Tibial artery (tissue), 4 donors: ENCODE results near the gene CCDC78.

Experiments
- DNase-seq, 2 donors: peaks; one replicate each; pipeline ENCODE4 v3.0.0-alpha.2; 2019
- H3K27ac ChIP-seq, 2 donors: fragments of 200-600 bp; sonication (generic) in 1 of 2; 1 replicate in 1 of 2; 2 replicates in 1 of 2; pipeline ENCODE4 v1.5.1; 2018 to 2019; ENCODE audit warnings: mild to moderate bottlenecking in 1 of 2
- H3K27me3 ChIP-seq, 2 donors: fragments of 200-600 bp; sonication (generic) in 1 of 2; one replicate each; pipeline versions ENCODE4 v1.5.1 to v1.6.0; 2016 to 2019
- H3K36me3 ChIP-seq, 3 donors: fragments of 200-600 bp; sonication (generic) in 2 of 3; one replicate each; pipeline ENCODE4 v1.5.1; 2016 to 2019; ENCODE audit warnings: mild to moderate bottlenecking in 2 of 3
- H3K4me1 ChIP-seq, 4 donors: fragments of 200-600 bp; sonication (generic) in 2 of 4; 1 replicate in 3 of 4; 2 replicates in 1 of 4; pipeline ENCODE4 v1.5.1; 2016 to 2019
- H3K4me3 ChIP-seq, 2 donors: fragments of 200-600 bp; sonication (generic) in 1 of 2; 1 replicate in 1 of 2; 2 replicates in 1 of 2; pipeline ENCODE4 v1.5.1; 2018 to 2019; ENCODE audit warnings: mild to moderate bottlenecking in 2 of 2
- H3K9me3 ChIP-seq, 3 donors: fragments of 200-600 bp; sonication (generic) in 1 of 3; one replicate each; pipeline ENCODE4 v1.5.1; 2016 to 2019
- intact Hi-C: fragments of 100-400 bp; cut with DNase I; formaldehyde crosslinking; loops from one replicate; pipeline ENCODE4 v1.15.0; 2023; ENCODE audit warnings: low total_unique reads
- TF ChIP-seq, protein P1 (sequence below), 2 experiments: fragments of 200-600 bp in 1 of 2; fragments of 450-650 bp in 1 of 2; IDR thresholded peaks; one replicate each; pipeline ENCODE4 v1.5.1; 2017 to 2019; ENCODE audit warnings: antibody characterized with exemption in 2 of 2, mild to moderate bottlenecking in 1 of 2, moderate library complexity in 1 of 2

CCDC78 gene

DNA sequence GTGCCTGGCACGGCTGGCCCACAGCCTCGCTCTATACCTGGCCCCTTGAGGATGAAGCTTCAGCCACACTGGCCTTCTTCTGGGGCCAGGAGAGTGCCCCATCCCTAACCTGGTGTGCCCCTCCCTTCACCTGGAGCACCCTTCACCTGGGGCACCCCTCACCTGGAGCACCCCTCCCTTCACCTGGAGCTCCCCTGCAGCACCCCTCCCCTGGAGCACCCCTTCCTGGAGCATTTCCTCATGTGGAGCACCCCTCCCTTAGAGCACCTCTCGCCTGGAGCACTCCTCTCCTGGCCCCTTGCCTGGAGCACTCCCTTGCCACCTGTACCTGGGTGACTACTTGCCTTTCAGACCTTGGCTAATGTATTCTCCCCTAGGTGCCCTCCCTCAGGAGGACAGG, 18.2 kb downstream of the CCDC78 start:
- H3K9me3 ChIP-seq, result no peaks in the 10 kb centered on the region
- no peak for DNase-seq
- H3K27me3 ChIP-seq, result peaks cover 0 to 92% of the 10 kb centered on the region in 2 donors
- peaks cover 0 to 39% (median 20%) of the 10 kb centered on the region in 4 donors for H3K4me1 ChIP-seq
- no peak overlapping the region for H3K27ac ChIP-seq
- intact Hi-C loops, result no loop called here
- H3K36me3 ChIP-seq, result no peaks in the 10 kb centered on the region
- no peak overlapping the region for H3K4me3 ChIP-seq
- TF ChIP-seq, protein P1, sequence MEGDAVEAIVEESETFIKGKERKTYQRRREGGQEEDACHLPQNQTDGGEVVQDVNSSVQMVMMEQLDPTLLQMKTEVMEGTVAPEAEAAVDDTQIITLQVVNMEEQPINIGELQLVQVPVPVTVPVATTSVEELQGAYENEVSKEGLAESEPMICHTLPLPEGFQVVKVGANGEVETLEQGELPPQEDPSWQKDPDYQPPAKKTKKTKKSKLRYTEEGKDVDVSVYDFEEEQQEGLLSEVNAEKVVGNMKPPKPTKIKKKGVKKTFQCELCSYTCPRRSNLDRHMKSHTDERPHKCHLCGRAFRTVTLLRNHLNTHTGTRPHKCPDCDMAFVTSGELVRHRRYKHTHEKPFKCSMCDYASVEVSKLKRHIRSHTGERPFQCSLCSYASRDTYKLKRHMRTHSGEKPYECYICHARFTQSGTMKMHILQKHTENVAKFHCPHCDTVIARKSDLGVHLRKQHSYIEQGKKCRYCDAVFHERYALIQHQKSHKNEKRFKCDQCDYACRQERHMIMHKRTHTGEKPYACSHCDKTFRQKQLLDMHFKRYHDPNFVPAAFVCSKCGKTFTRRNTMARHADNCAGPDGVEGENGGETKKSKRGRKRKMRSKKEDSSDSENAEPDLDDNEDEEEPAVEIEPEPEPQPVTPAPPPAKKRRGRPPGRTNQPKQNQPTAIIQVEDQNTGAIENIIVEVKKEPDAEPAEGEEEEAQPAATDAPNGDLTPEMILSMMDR (IDR thresholded peaks at IDR 0.05), result no peak

GRCh38 chr16:707062-707538, 19.1 kb downstream of the CCDC78 start:
- intact Hi-C loops, result no loop called here
- no peak overlapping the region for H3K27ac ChIP-seq

GRCh38 chr16:706189-707061, 19.8 kb downstream of the CCDC78 start:
- H3K4me1 ChIP-seq, result peaks cover 0 to 37% (median 19%) of the 10 kb centered on the region in 4 donors
- intact Hi-C loops, result no loop called here
- peaks cover 0 to 98% of the 10 kb centered on the region in 2 donors for H3K27me3 ChIP-seq
- DNase-seq, result no peak
- H3K27ac ChIP-seq, result no peak overlapping the region
- no peaks in the 10 kb centered on the region for H3K36me3 ChIP-seq
- no peaks in the 10 kb centered on the region for H3K9me3 ChIP-seq
- no peak overlapping the region for H3K4me3 ChIP-seq
- TF ChIP-seq, protein P1 (IDR thresholded peaks at IDR 0.05), result no peak

More at GRCh38 chr16:707062-707538, 19.1 kb downstream of the CCDC78 start:
- Histone ChIP-seq H3K27me3 (peaks cover 0 to 98% of the 10 kb centered on the region in 2 donors), H3K9me3 (no peaks in the 10 kb centered on the region), H3K36me3 (no peaks in the 10 kb centered on the region), H3K4me3 (no peak overlapping the region), H3K4me1 (peaks cover 0 to 39% (median 20%) of the 10 kb centered on the region in 4 donors)
- DNase-seq, result no peak
- TF ChIP-seq, protein P1 (IDR thresholded peaks at IDR 0.05), result no peak

- peaks cover 0 to 45% (median 18%) of the 10 kb centered on the region in 4 donors for H3K4me1 ChIP-seq
- no peak within 1 kb of the TSS for H3K27ac ChIP-seq
- no peaks in the 10 kb centered on the region for H3K36me3 ChIP-seq
- intact Hi-C loops, result no loop called here
- TF ChIP-seq, protein P1 (IDR thresholded peaks at IDR 0.05), result no peak
- no peak for DNase-seq
- no peak within 1 kb of the TSS for H3K4me3 ChIP-seq
- peaks cover 0 to 98% of the 10 kb centered on the region in 2 donors for H3K27me3 ChIP-seq
- no peaks in the 10 kb centered on the region for H3K9me3 ChIP-seq
Measured at GRCh38 chr16:705431-706188, 20.6 kb downstream of the CCDC78 start, which contains the start of gene FBXL16. Gene FBXL16 (minus strand): TSS chr16:705801. CDS start chr16:697405, 8,396 bp downstream.

DNA sequence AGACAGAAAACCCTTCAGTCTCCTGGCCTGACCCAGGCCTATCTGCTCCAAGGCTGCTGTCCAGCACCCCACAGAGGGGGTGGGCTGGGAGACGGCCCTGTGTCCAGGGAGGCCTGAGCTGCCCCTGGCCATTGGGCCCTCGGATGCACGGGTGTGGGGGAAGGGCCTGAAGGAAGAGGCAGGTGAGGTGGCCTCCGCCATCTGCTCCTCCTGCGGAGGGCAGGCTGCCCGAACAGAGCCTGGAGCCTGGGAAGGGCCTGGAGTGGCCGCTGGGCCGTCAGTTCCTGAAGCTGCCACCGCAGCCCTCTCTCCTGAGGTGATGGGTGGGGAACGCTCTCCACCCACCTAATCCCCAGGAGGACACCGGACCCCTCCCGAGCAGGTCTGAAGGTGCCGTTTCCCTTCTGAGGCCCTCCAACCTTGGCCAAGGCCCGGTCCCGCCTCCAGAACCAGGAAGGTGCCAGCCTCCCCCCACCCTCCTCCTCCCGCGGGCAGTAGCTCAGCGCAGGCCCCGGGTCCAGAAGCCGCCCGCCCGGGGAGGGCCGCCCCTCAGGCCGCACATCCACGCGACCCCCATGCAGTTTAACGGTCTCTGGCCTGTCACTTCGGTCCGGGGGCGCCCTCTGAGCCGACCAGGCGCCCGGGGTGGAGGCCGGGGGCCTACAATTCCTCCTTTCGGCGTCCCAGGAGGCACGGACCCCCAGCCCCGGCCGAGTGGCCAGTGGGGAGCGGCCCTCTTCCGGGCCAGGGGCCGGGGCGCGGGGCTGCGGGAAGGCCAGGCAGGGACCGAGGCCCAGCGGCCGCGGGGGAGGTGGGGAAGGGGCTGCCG, 21.5 kb downstream of the CCDC78 start:
- TF ChIP-seq, protein P1 (IDR thresholded peaks at IDR 0.05), result no peak
- peaks cover 0 to 98% of the 10 kb centered on the region in 2 donors for H3K27me3 ChIP-seq
- no peaks in the 10 kb centered on the region for H3K36me3 ChIP-seq
- H3K9me3 ChIP-seq, result no peaks in the 10 kb centered on the region
- no peak overlapping the region for H3K4me3 ChIP-seq
- intact Hi-C loops, result no loop called here
- peaks cover 0 to 41% (median 13%) of the 10 kb centered on the region in 4 donors for H3K4me1 ChIP-seq
- H3K27ac ChIP-seq, result no peak overlapping the region
- DNase-seq, result no peak
